ENCODE measurements around the gene ZDHHC12.

The ZDHHC12 gene

DNA sequence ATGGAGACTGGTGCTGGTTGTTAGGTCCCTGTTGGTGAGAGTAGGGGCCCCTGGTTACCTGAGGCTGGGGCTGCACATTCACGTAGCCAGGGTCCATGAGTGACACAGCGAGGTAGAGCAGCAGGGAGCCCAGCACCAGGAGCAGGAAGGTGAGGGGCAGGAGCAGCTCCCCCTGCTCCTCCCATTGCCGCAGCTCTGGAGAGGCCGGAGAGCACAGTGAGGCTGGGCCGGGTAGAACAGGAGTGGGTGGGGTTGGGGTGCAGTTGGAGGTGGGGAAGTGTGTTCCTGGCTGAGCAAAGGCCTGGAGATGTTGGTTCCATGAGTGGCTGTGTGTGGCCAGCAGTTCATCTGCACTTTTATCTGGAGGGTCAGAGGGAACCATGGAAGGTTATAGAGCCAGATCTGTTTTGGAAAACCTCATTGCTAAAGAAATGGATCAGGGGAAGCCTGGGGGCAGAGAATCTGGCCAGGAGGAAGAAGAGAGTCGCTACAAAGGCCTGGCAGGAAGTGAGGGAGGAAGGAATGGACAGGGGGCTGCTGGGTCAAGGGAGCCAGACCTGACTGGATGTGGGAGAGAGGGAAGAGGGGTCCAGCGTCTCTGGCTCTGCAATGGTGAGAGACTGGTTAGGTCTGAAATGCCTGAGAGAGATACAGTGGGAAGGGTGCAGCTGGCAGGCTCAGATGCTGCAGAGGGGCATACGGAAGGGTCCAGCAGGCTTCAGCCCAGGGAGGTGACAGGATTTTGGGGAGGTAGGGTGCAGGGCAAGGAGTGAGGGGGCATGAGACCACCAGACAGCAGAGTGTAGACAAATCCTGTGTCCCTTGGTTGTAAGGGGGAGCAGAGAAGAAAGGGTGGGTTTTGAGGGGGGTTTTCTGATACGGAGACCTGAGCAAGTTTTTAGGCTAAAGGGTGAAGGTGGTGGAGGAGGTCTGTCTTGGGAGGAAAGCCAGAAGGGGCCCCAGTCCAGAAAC lies 1.3 kb downstream of the ZDHHC12 start:
- H3K4me3 ChIP-seq (ENCODE audit: low read depth, low read length): no peak overlapping the region
- TF ChIP-seq, protein P1, sequence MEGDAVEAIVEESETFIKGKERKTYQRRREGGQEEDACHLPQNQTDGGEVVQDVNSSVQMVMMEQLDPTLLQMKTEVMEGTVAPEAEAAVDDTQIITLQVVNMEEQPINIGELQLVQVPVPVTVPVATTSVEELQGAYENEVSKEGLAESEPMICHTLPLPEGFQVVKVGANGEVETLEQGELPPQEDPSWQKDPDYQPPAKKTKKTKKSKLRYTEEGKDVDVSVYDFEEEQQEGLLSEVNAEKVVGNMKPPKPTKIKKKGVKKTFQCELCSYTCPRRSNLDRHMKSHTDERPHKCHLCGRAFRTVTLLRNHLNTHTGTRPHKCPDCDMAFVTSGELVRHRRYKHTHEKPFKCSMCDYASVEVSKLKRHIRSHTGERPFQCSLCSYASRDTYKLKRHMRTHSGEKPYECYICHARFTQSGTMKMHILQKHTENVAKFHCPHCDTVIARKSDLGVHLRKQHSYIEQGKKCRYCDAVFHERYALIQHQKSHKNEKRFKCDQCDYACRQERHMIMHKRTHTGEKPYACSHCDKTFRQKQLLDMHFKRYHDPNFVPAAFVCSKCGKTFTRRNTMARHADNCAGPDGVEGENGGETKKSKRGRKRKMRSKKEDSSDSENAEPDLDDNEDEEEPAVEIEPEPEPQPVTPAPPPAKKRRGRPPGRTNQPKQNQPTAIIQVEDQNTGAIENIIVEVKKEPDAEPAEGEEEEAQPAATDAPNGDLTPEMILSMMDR (IDR thresholded peaks at IDR 0.05; ENCODE audit: low read depth, low read length): no peak

DNA sequence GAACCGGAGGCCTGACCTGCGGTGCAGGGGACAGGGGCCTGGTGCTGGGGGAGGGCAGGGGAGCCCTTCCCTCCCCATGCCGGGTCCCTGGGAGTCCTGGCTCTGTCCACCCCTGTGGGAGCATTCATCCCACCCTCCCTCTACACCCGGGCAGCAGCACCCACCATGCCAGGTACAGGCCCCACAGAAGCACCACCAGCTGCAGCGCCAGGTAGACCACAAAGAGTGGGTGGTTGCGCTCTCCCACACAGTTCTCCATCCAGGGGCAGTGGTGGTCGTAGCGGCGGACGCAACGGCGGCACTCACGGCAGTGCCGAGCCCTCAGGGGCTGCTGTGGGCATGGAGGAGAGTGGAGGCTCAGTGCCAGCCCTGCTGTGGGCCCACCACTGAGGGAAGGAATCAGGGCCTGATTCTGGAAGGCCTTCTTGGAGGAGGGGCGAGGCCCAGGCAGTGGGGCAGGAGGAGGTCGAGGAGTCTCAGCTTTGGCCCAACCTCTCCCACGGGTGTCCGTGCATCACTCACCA lies 2.4 kb downstream of the ZDHHC12 start:
- TF ChIP-seq, protein P1 (IDR thresholded peaks at IDR 0.05; ENCODE audit: low read depth, low read length): no peak
- H3K4me3 ChIP-seq (ENCODE audit: low read depth, low read length): no peak overlapping the region

DNA sequence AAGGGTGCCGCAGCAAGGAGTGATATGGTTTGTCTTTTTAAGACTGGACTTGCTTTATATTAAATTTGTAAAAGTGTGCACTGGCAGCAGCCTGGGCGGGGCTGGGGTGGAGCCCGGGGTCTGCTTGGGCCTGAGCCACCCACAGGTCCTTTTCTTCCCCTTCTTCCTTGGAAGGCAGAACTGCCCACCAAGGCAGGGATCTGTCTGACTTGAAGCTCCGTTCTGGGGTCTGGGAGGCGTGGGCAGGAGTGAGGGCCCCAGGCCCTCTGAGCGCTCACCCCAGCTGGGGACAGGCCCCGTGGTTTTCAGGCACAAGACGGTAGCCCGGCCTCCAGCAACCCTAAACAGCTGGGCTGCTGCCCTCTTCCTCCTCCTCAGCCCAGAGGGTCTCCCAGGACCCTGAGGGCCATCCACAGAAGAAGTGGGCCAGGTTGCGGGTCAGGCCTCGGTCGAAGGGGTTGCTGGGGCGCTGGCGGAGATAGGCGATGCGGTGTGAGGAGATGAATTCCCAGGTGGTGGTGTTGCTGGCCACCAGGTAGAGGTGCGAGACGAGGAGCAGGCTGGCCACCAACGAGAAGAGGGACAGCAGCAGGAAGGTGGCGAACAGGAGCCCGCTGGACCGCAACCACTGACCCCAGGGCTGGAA lies 3.0 kb downstream of the ZDHHC12 start:
- TF ChIP-seq, protein P1 (IDR thresholded peaks at IDR 0.05; ENCODE audit: low read depth, low read length): no peak
- no peak overlapping the region for H3K4me3 ChIP-seq (ENCODE audit: low read depth, low read length)

DNA sequence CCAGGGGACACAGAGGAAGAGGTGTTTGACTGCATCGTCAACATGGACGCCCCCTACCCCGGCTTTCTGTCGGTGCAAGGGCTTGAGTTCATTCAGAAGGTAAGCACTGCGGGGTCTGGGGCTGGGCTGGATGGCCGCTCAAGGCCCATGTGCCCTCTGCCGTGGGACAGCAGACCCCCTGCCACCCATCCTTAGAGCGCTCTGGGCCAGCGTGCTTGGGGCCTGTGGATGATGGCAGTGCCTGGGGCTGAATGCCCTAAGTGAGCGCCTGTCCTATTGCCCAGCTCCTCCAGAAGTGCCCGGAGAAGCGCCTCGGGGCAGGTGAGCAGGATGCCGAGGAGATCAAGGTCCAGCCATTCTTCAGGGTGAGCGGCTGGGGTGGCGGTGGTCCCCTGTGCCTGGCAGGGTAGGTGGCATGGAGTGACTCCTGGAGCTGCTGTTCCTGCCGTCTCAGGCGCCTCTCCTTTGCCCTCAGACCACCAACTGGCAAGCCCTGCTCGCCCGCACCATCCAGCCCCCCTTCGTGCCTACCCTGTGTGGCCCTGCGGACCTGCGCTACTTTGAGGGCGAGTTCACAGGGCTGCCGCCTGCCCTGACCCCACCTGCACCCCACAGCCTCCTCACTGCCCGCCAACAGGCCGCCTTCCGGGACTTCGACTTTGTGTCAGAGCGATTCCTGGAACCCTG lies 3.9 kb downstream of the ZDHHC12 start:
- H3K4me3 ChIP-seq (ENCODE audit: low read depth, low read length): no peak overlapping the region
- TF ChIP-seq, protein P1 (IDR thresholded peaks at IDR 0.05; ENCODE audit: low read depth, low read length): no peak

DNA sequence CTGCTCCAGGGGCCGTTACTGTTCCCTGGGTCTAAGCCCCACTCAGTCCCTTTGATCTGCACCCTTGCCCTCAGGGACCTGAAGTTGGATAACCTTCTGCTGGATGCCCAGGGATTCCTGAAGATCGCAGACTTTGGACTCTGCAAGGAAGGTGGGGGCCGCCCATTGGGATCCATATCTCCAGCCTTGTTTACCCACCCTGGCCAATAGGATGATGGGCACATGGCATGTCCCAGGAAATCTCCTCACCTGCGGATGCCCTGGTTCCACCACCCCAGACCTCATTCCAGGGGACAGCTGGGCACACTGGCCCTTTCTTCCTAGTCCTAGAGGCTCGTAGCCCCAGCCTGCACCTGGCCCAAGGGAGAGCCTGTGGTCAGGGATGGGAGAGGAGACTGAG lies 5.5 kb downstream of the ZDHHC12 start:
- TF ChIP-seq, protein P1 (IDR thresholded peaks at IDR 0.05; ENCODE audit: low read depth, low read length): no peak
- no peak overlapping the region for H3K4me3 ChIP-seq (ENCODE audit: low read depth, low read length)

DNA sequence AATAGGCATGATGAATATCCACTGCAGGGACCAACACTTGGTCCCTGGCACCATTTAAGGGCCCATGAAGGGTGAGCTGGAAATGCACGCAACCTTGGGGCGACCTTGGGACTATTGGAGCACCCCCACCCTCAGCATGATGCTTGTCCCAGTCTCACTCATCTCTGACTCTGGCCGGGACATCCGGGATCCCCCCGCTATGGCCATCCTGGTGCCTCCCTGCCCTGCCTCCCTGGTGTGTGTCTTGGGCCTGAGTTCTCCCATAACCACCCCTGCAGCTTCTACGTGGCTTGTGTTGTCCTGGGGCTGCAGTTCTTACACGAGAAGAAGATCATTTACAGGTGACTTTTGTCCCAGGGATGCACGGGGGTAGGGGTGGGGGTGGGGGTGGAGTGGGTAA lies 5.9 kb downstream of the ZDHHC12 start:
- no peak overlapping the region for H3K4me3 ChIP-seq (ENCODE audit: low read depth, low read length)
- TF ChIP-seq, protein P1 (IDR thresholded peaks at IDR 0.05; ENCODE audit: low read depth, low read length): no peak

Measured in WI38 (cell line).